Left colon (tissue), 2 donors: ENCODE measurements around the gene AURKA. TPM values are rescaled to one million over a fixed set of nuclear protein-coding genes. Genes with fewer than 3 reads are reported as not detected.
"Not testable (repeated sequence)": the region's sequence is repeated elsewhere in the genome, so short reads cannot be mapped to it uniquely, and the experiment has no call there.

ENCODE experiments used
- ATAC-seq: fragments of 200-7000 bp; cut with Tn5 transposase; one replicate; pipeline ENCODE4 v1.9.1; 2020; ENCODE audit warnings: mild to moderate bottlenecking, moderate library complexity
- DNase-seq, 2 donors: peaks; one replicate each; pipeline ENCODE4 v3.0.0-alpha.2; 2020
- intact Hi-C, 2 donors: fragments of 100-400 bp; cut with DNase I in 1 of 2; cut with micrococcal nuclease in 1 of 2; formaldehyde crosslinking; loops; one replicate each; pipeline versions ENCODE4 v1.11.2 to v1.14.0; 2022; cut with DNase I, micrococcal nuclease
- total RNA-seq, 2 donors: library from RNA; stranded (reverse); fragmentation: NEBNext Ultra II Directional; extraction: Animal tissue kit (Norgen Biotek cat#: 25700); gene quantifications; one replicate each; pipeline ENCODE4 v1.2.1, GENCODE V29; 2021
- donor health status: DM: no; HTN: no; CAD: no.
- donor health status: DM: yes; HTN: yes; CAD: no.

AURKA gene
- total RNA-seq, 2 donors from 2014 or later, result 13.3 to 21.1 TPM

DNA sequence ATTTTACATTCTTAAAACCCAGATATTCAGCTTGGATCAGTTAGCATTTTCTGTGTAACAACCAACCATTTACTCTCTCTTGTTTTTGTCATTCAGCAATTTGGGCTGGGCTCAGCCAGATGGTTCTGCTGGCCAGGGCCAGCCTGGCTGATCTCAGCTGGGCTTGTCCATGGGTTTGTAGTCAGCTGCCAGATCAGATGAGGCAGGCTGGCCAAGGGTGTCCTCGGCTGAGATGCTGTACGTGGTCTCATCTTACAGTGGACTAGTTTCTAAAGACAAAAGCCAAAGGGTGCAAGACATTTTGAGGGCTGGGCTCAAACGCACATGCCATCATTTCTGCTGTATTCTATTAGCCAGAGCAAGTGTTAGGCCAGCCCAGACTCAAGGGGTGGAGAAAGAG lies 49.2 kb downstream of the AURKA start:
- intact Hi-C loops, result no loop called here
- DNase-seq (no peak), ATAC-seq (no peak)

DNA sequence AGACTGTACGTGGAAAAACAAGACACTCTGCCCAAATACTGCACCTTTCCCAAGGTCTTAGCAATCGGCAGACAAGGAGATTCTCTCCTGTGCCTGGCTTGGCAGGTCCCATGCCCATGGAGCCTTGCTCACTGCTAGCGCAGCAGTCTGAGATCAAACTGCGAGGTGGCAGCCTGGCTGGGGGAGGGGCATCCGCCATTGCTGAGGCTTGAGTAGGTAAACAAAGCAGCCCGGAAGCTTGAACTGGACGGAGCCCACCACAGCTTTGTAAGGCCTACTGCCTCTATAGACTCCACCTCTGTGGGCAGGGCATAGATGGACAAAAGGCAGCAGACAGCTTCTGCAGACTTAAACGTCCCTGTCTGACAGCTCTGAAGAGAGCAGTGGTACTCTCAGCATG lies 55.3 kb downstream of the AURKA start:
- ATAC-seq, intact Hi-C loops, DNase-seq: not testable (repeated sequence)

DNA sequence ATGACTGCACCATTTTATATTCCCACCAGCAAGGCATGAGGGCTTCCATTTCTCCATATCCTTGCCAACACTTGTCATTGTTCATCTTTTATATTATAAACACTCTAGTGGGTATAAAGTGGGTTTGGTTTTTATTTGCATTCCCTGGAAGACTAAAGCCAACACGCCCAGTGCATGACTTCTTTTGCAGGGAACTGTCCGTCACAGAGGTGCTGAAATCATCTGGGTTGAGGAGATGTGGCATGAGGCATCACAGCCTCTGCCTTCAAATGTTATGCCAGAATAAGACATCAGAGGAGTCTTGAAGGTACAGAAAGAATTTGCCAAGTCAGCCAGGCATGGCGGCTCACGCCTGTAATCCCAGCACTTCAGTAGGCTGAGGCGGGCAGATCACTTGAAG lies 63.2 kb downstream of the AURKA start:
- DNase-seq (peak in 1 of 2 donors; percentile 6), ATAC-seq (no peak)
- intact Hi-C loops, result no loop called here

DNA sequence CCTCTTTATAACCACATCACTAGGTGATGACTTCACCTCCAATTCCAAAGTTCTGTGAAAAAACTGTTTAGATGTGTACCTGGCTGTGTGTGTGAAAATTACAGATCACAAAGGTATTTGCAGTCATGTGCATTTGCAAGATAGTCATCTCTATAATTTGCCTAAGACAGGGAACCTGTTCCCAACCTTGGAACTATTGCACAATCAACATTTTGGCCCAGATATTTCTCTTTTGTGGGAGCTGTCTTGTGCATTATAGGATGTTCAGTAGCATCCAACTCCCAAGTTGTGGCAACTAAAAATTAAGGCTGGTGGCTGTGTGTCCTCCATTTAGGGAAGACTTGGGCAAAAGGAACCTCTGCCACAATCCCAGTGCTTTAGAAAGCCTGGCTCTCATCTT lies 67.2 kb downstream of the AURKA start:
- DNase-seq, result no peak
- intact Hi-C loops, result no loop called here
- ATAC-seq, result no peak

DNA sequence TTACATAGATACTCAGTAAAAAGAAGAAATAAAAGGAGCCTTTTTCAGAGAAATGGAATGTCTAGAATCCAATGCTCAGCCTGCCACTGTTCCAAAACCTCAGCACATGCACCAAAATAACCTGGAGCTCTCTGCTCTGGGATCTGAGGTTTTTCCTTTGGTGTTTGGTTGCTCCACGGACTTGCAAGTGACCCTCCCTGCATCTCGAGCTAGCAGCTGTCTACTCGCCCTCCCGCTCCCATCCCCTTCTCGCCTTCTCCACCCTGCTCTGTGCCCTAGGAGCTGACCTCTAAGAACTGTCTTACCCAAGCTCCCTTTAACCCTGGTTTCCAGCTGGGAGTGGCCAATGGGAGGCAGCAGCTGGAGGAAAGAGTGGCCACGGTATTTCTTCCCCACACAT lies 68.4 kb downstream of the AURKA start:
- DNase-seq, result no peak
- intact Hi-C loops, result no loop called here
- ATAC-seq, result no peak

DNA sequence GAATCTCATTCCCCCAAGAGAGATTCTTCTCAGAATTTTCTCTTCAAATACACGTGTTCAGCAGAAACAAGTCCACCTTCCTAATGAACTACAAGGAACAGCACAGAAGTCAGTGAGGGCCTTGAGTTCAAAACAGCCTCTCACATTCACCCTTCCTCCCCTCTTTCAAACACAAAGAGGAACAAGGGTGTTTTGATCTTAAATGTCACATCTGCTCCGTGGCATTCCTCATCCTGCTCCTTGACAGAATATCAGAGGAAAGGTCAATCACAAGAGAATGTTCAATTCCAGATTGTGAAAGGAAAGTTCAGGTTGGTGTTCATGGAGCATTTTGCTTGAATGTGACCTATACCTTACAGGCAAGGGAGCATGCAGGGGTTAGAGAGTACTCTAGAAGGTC lies 68.8 kb downstream of the AURKA start:
- intact Hi-C loops, result no loop called here
- DNase-seq (no peak), ATAC-seq (no peak)

DNA sequence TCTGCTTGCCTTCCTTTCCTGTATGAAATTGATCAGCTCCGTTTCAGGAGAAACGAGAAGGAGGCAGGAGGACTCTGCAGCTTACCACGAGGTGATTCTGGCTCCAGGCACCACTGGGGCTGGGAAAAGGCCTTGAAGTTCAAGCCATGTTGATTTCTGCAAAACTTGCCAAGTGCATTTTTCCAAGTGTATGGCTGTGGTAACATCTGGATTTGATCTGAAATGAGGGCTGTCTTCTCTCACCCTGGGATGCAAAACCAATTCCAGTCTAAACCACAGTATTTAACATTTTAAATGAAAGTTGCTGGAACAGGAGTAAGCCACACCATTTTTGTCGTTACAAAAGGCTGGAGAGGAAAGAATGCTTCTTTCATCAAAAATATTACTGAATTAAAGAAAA lies 69.3 kb downstream of the AURKA start:
- ATAC-seq, result no peak
- intact Hi-C loops, result no loop called here
- no peak for DNase-seq

Other genes with a start within 250 kb of the AURKA start
- gene MC3R, start 143.5 kb downstream of the AURKA start, total RNA-seq, result not detected
- gene FAM210B, start 33.2 kb downstream of the AURKA start, total RNA-seq, result 10 to 100 TPM; 30.2 to 35.3 TPM
- gene CSTF1, start 430 bp upstream of the AURKA start, total RNA-seq, result 10 to 100 TPM; 22.9 to 23.1 TPM
- 1 to 10 TPM in 1 of 2 donors, under 1 TPM in 1; 0.46 to 1.3 TPM for gene CASS4, start 20.0 kb upstream of the AURKA start, total RNA-seq
- gene RTF2, start 76.4 kb upstream of the AURKA start, total RNA-seq, result 10 to 100 TPM; 65.5 to 71.5 TPM
- gene FAM209A, start 132.5 kb upstream of the AURKA start, total RNA-seq, result under 1 TPM; 0.34 to 0.39 TPM
- gene FAM209B, start 141.0 kb upstream of the AURKA start, total RNA-seq, result not detected
- gene TFAP2C, start 237.1 kb upstream of the AURKA start, total RNA-seq, result 1 to 10 TPM in 1 of 2 donors, under 1 TPM in 1; 0.52 to 1.6 TPM